ENCODE measurements around the gene DLST. TPM values are rescaled to one million over a fixed set of nuclear protein-coding genes. Genes with fewer than 3 reads are reported as not detected.

DLST gene
- total RNA-seq, 1 donor from 2014 or later, result 75.7 TPM

GRCh38 chr14:74860899-74861733 lies 20.6 kb upstream of the DLST start:
- ATAC-seq, result peak; percentile 68

DNA sequence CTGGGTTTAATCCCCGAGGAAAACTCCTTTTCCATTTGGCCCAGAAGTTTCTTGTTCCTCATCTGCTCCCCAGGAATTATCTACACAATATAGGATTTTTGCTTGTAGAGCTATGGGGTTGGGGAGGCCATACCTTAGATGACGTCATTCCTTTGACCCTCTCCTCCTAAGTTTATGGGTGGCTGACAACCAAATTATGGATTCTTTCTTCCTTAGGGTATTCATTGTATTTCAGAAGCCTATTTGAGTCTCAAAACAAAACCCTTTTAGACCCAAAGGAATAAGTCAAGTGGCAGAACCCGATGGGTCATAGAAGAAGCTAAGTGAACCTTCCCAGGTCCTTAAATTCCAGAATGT lies 20.0 kb upstream of the DLST start:
- no peak for ATAC-seq

DNA sequence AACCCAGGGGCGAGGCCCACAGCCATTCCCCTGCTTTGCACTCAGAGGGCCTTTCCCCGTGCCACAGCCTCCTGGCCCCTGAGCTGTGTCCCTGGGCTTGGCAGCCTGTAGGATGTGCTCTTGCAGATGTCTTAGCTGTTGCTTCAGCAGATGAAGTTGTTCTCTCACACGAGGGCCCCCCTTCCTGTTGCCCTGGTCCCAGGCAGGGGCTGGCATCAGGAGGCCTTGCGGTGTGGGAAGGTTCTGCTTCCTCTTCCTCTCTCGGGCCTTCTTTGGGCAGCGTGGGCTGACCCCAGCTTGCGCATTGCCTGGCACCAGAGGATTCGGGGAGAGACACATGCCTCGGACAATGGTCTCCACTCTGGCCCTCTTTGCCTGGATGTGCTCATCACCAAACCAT lies 18.4 kb upstream of the DLST start:
- ATAC-seq, result no peak

DNA sequence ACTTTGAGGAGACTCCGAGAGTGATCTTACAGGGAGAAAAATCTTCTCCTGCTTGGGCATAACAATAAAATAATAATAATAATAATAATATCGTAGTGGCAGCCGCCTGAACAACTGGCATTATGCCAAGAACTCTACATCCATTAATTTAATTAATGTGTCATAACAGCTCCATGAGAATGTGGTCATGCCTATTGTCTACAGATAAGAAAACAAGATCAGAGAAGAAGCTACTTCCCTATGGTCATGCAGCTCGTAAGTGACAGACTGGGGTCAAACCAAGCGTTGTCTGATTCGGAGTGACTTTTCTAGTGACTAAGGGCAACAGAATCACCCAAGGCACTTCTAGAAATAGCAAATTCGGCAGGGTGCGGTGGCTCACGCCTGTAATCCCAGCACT lies 17.5 kb upstream of the DLST start:
- no peak for ATAC-seq

DNA sequence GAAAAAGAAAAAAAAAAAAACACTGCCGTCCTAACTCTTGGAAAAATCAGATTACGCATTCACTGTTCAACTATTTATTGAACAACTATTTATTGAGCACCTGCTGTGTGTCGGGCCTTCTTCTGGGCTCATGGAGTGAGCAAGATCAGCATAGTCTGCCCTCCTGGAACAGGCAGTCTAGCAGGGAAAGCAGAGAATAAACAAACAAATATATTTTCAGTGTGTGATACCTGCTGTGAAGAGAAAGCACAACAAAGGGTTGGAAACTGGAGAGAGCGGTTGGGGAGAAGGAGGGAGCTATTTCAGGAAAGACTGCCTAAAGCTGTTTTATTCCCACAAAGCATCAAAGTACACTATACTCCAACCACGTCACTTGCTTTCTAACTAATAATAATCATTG lies 16.6 kb upstream of the DLST start:
- ATAC-seq, result no peak

- ATAC-seq, result no peak
These were observed 14.9 kb upstream of the DLST start for GRCh38 chr14:74866708-74867389.

DNA sequence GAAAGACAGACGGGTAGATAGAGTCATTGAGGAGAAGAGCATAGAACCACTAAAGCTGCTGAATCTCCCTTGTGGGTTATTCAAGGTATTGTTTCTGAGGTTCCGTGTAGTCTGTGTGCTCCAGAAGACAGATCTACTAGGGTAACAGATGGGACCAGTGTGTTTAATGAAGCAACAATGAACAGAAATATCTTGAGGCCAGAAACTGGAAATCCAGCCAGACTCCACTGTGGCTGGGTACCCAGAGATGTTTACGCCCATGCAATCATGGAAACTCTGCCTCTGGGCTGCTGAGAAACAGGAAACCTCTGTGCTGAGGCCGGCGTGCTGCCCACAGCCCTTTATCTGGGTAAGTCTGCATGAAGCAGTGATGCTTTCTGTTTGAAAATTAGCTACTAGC lies 14.0 kb upstream of the DLST start:
- no peak for ATAC-seq

DNA sequence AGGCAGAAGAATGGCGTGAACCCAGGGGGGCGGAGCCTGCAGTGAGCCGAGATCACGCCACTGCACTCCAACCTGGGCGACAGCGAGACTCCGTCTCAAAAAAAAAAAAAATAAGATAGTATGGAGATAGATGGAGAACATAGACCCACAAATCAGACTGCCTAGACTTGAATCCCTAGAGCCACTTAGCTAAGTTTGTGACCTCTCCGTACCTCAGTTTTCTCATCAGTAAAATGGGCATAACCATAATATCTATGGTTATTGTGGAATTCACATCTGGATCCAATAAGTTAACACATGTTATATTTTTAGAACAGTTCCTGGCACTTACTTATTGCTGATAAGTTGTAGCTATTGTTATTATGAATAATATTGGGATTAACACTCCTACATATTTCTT lies 13.0 kb upstream of the DLST start:
- no peak for ATAC-seq

- no peak for ATAC-seq
These were observed 9.9 kb upstream of the DLST start for GRCh38 chr14:74871819-74872218.

- no peak for ATAC-seq
These were observed 6.5 kb upstream of the DLST start for GRCh38 chr14:74875204-74875603.

DNA sequence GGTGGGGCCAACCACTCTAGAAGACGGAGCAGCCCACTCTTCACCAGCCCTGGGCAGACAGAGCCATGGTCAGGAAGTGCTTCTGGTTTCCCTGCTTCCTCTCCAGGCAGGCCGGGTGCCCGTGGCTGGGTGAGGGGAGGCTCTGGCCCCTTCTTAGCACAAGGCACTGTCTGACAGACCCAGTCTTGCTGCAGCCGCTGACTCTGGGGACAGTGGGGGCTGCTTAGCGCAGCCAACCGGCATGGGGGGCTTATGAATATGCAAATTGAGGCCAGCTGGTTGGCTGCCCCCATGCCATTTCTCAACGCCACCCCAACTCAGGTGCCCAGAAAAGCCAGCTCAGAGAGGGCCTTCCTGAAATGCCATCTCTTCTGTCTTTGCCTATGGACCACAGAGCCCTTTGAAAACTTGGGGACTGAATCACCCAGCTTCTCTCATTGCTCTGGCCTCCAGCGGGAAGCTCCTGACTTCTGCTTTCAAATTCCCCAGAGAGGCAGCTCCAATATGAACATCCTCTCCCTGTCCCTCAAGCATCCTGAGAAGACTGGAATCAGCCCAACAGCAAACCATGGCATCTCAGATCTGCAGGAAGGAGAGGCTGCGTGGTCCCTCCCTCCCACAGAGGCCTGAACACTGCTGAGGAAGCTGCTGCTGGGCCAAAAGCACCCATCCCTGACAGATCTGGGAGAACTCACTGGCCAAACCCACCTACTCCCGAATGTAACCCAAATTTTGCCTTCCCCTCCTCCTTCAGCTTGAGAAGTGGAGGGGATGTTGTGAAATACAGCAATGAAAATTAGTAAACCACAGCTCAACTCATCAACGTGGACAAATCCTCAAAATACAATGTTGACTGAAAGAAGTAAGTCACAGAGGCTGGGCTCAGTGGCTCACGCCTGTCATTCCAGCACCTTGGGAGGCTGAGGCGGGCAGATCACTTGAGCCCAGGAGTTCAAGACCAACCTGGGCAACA lies 5.5 kb upstream of the DLST start, which contains the start of gene PROX2:
Gene PROX2 (minus strand): TSS at position 205 of the 973 bp plus-strand sequence. CDS start 12,311 bp downstream, outside the sequence.
- ATAC-seq, result no peak

DNA sequence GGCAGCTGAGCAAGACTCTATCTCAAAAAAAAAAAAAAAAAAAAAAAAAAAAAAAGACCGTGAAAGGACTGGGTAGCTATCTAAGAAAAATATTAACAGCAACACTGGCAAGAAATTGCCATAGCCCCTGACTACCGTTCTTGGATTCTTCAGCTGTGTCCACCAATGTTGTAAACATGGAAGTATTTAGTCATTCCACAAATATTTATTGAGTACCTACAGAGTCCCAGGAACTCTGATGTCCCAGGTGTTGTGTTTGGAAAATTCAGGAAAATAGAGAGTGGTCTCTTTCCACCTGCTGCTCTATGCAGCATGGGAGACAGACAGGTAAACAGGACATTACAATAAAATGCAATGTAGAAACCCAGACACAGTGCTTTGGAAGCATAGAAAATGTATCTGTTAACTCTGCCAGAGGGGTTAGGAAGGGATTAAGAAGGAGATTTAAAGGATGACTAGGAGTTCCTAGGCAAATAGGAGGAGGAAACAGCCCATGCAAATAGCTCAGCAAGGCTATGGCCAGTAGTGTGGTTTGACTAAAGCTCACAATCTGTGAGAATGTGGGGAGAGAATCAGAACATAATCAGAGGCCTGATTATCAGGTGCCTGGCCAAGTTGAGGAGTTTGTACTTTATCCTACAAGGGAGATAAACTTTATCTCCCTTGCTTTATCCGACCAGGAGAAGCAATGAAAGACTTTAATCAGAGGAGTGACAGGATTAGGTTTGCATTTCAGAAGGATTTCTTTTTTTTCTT lies 2.1 kb upstream of the DLST start:
- no peak for ATAC-seq

DNA sequence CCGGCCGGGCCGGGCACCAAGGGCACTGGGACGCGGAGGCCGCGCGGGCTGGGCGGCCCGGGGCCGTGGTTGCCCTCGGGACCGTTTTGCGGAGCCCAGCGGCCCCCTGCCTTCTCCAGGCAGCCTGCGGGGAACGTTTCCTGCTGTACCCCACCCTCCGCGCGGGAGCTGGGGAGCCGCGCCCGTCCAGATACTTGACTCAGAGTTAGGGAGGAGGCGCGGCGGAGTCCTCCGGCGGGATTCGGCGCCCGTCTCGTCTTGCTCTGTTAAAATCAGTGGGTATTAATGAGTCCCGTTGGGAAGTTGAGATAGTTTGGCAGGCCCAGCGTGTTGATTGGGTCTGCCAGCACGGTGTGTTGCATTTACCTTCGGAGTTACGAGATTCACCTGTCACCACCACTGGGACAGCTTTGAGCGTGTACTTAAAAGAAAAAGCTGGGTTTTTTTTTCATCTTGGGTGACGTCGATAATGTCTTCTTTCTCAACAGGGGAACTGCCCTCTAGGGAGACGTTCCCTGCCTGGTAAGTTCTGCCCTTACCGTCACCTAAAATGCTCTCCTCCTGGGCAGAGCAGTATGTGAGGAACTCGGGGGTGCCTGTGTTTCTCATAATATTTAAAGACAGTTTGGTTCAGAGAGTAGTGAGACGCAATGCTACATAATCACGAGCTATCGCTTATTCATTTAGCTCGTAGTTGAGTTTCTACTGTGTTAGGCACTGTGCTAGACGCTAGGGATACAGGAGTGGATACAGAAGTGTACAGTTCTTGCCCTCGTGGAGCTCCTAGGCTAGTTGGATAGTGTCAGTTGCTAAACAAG lies 596 bp downstream of the DLST start:
- peak; percentile 85 for ATAC-seq

DNA sequence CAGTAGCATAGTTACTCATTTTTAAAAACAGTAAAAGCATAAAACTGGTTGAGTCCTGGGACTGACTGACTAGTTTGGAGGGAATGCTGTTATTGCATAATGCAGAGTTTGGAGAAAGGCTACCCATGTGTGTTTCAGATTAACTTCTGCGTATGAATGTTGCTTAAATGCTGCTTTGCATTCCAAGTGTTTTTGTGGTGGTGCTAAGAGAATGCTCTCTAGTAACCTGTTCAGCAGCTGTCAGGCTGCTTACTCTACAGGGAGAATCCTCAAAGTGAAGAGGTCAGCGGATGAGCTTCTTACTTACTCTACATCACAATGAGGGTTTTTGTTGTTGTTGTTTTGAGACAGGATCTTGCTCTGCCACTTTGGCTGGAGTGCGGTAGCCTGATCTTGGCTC lies 4.3 kb downstream of the DLST start:
- no peak for ATAC-seq

- no peak for ATAC-seq
These were observed 6.7 kb downstream of the DLST start for GRCh38 chr14:74888164-74889158.

DNA sequence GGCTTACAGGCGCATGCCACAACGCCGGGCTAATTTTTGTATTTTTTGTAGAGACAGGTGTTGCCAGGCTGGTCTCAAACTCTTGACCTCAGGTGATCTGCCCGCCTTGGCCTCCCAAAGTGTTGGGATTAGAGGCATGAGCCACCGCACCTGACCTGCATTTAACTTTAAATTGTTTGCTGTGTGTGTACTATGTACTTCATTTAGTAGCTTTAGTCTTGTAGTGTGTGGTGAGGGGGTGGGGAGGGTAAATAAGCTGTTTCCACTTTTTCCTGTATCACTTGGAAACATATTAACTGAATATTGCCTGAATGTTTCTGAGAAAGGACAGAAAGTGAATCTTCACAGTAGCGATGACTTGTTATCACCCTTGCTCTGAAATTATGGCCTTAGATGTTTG lies 8.5 kb downstream of the DLST start:
- ATAC-seq, result no peak

- peak; percentile 54 for ATAC-seq
These were observed 10.2 kb downstream of the DLST start for GRCh38 chr14:74891870-74892269.

GRCh38 chr14:74892745-74893144 lies 11.0 kb downstream of the DLST start:
- no peak for ATAC-seq

DNA sequence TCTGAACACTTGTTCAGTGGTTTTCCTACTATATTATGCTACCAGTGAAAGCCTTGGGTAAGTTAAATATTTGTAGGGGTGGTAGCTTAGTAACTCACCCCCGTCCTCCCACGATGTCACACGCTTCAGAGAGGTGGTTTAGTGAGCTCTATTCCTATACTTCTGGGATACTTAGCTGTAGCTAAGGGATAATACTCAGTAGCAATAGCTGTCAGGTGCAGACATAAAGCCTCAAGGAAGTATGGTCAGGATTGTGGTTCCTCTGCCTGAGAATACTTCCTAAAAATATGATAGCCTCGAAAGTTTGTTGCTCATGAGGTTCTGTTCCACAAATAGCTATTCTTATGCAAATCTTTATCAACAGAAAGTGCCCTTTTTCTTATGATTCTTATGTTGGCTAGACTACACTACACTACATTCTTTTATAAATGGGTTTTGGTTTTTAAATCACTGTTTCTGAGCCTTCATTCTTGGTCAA lies 11.9 kb downstream of the DLST start:
- ATAC-seq, result no peak

DNA sequence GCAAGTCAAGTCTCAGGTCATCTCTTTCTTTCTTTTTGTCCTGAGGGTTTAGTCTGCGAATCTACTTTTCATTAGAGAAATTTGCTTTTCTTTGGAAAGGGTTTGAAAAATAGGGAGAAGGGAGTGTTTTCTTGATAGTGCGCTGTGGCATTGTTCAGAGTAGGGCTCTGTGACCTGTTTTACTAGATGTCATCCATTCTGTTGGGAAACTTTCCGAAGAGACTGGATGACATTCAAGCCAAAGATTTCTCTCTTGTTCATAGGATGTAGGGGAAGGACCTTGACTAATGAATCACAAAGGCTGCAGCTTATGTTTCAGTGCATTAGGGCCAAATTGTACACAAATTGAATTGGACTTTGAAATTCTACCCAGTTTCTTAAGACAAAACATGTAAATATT lies 14.7 kb downstream of the DLST start:
- no peak for ATAC-seq
